HepG2 (cell line): ENCODE results near the gene SMCHD1. TPM values are rescaled to one million over a fixed set of nuclear protein-coding genes. Genes with fewer than 3 reads are reported as not detected.

Source experiments
- AHR ChIP-seq: IDR thresholded peaks from 2 replicates; pipeline ENCODE4 v1.6.1; 2018; ENCODE audit warnings: missing genetic modification reagents, missing compliant biosample characterization
- CENPT ChIP-seq: sonication (generic); formaldehyde crosslinking; IDR thresholded peaks from 2 replicates; pipeline ENCODE4 v1.8.0; 2022; ENCODE audit warnings: low read depth, mild to moderate bottlenecking, moderate library complexity, missing genetic modification reagents
- CTCF ChIP-seq: sonication (generic); formaldehyde crosslinking; IDR thresholded peaks from 2 replicates; pipeline ENCODE4 v1.5.0; 2020; ENCODE audit warnings: mild to moderate bottlenecking, missing genetic modification reagents, moderate library complexity
- GABPA ChIP-seq, 2 experiments: IDR thresholded peaks; 2 replicates each; pipeline ENCODE4 v1.6.1; 2011 to 2016; ENCODE audit warnings: low read depth in 2 of 2, low read length in 1 of 2, missing biosample characterization in 1 of 2, missing genetic modification characterization in 1 of 2
- GATAD2A ChIP-seq: IDR thresholded peaks from 2 replicates; pipeline ENCODE4 v1.6.1; 2016
- KDM1A ChIP-seq: IDR thresholded peaks from 2 replicates; pipeline ENCODE4 v1.6.1; 2016; ENCODE audit warnings: missing compliant biosample characterization
- POLR2AphosphoS5 ChIP-seq: IDR thresholded peaks from 2 replicates; pipeline ENCODE4 v1.6.1; 2012; ENCODE audit warnings: low read depth, low read length
- SIX4 ChIP-seq: sonication (generic); formaldehyde crosslinking; IDR thresholded peaks from 2 replicates; pipeline ENCODE4 v1.4.0; 2020; ENCODE audit warnings: missing genetic modification reagents
- SMARCC2 ChIP-seq: fragments of 450-650 bp; IDR thresholded peaks from 2 replicates; pipeline ENCODE4 v1.6.1; 2017; ENCODE audit warnings: antibody characterized with exemption, mild to moderate bottlenecking
- SOX5 ChIP-seq: IDR thresholded peaks from 2 replicates; pipeline ENCODE4 v1.6.1; 2016; ENCODE audit warnings: borderline replicate concordance
- SYNCRIP ChIP-seq: fragments of 200-400 bp; formaldehyde crosslinking; IDR thresholded peaks from 2 replicates; pipeline ENCODE4 v1.6.1; 2018; ENCODE audit warnings: mild to moderate bottlenecking, low read depth, low read length; ENCODE audit not compliant: insufficient read depth
- ZFP90 ChIP-seq: sonication (generic); formaldehyde crosslinking; IDR thresholded peaks from 2 replicates; pipeline ENCODE4 v1.8.0; 2022; ENCODE audit warnings: missing genetic modification reagents, mild to moderate bottlenecking, inconsistent platforms, borderline replicate concordance
- ZGPAT ChIP-seq: IDR thresholded peaks from 2 replicates; pipeline ENCODE4 v1.6.1; 2016; ENCODE audit warnings: mild to moderate bottlenecking
- ZNF460 ChIP-seq: sonication (generic); formaldehyde crosslinking; IDR thresholded peaks from 2 replicates; pipeline ENCODE4 v1.5.1; 2020; ENCODE audit warnings: missing genetic modification reagents, mild to moderate bottlenecking, borderline replicate concordance
- polyA plus RNA-seq, 8 experiments: library from polyadenylated mRNA; depleted of rRNA in 3 of 8; stranded (reverse) in 7 of 8; unstranded in 1 of 8; fragments of >200 nt; fragmentation: Illumina TruSeq in 4 of 8; extraction: Trizol in 4 of 8; gene quantifications; 2 replicates each; pipeline versions ENCODE4 v1.2.1 to v1.2.3, GENCODE V29; 2011 to 2016; ENCODE audit warnings: low read depth in 4 of 8, missing spikeins in 1 of 8, mixed read lengths in 1 of 8; ENCODE audit not compliant: insufficient read depth in 1 of 8
- total RNA-seq, 5 experiments: library from RNA; depleted of rRNA; stranded (reverse); fragments of >200 nt; fragmentation: Illumina TruSeq; extraction: Trizol; gene quantifications; 2 replicates each; pipeline ENCODE4 v1.2.3, GENCODE V29; 2016; ENCODE audit warnings: low read depth in 1 of 5
- TF ChIP-seq, protein P1 (sequence below): sonication (generic); formaldehyde crosslinking; IDR thresholded peaks from 2 replicates; pipeline ENCODE4 v1.4.0; 2020; ENCODE audit warnings: mild to moderate bottlenecking, missing genetic modification reagents
- TF ChIP-seq, protein P2 (sequence below): IDR thresholded peaks from 2 replicates; pipeline ENCODE4 v1.6.1; 2016; ENCODE audit warnings: missing compliant biosample characterization, missing genetic modification reagents, borderline replicate concordance

The SMCHD1 gene
- total and polyA plus RNA-seq, 2 of the 13 experiments (the other 11 are each of a cell fraction or from before 2014, with no cell fraction given): 21.4 to 93.6 TPM

DNA sequence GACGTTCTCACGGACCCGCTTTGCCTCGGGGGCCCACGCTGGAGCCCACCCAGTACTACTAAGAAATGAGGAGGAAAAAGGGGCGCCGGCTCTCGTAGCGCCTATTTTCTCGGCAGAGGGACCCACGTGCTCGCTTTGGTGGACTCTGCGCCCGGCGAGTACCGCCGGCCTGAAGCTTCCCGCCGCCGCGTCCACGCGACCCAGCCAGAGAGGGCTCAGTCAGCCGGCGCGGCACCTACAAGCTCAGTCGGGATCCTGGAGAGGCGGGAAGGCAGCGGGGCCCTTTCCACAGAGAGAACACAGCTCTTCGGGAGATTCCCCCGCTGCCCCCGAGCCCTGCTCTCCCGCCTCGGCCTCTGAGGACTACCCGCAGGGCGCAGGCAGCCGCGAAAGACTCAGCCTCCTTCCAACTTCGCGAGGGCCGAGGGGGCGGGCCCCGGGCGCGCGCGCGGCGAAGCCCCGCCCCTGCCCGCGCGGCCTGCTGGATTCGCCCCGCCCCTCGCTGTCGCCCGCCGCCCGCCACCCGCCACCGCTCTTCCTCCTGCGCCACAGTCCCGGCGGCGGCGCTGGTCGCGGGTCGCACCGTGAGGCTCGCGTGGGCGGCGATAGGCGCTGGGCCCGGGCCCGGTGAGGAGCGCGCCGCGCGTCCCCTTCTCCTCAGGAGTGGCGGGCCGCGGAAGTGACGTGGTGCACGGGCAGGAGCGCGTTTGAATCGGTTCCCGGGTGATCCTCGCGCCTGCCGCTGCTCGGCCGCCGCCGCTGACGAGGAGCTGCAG is at the start of gene SMCHD1 (continued):
- TF ChIP-seq CTCF (CRISPR knock-in tag): peak; percentile 9; the same call in 1 of the 2 replicates
- no peak for TF ChIP-seq SOX5 (CRISPR knock-in tag)
- peak; percentile 82 for TF ChIP-seq POLR2AphosphoS5
- peak; percentile 81; the same call in 1 of the 2 replicates for TF ChIP-seq ZGPAT
- no peak for TF ChIP-seq KDM1A (CRISPR knock-in tag)
- peak; percentile 58; the same call in 1 of the 2 replicates for TF ChIP-seq CENPT (CRISPR knock-in tag)
- TF ChIP-seq SMARCC2: no peak
- peak; percentile 17; the same call in 1 of the 2 replicates for TF ChIP-seq ZFP90 (CRISPR knock-in tag)
- TF ChIP-seq, protein P1, sequence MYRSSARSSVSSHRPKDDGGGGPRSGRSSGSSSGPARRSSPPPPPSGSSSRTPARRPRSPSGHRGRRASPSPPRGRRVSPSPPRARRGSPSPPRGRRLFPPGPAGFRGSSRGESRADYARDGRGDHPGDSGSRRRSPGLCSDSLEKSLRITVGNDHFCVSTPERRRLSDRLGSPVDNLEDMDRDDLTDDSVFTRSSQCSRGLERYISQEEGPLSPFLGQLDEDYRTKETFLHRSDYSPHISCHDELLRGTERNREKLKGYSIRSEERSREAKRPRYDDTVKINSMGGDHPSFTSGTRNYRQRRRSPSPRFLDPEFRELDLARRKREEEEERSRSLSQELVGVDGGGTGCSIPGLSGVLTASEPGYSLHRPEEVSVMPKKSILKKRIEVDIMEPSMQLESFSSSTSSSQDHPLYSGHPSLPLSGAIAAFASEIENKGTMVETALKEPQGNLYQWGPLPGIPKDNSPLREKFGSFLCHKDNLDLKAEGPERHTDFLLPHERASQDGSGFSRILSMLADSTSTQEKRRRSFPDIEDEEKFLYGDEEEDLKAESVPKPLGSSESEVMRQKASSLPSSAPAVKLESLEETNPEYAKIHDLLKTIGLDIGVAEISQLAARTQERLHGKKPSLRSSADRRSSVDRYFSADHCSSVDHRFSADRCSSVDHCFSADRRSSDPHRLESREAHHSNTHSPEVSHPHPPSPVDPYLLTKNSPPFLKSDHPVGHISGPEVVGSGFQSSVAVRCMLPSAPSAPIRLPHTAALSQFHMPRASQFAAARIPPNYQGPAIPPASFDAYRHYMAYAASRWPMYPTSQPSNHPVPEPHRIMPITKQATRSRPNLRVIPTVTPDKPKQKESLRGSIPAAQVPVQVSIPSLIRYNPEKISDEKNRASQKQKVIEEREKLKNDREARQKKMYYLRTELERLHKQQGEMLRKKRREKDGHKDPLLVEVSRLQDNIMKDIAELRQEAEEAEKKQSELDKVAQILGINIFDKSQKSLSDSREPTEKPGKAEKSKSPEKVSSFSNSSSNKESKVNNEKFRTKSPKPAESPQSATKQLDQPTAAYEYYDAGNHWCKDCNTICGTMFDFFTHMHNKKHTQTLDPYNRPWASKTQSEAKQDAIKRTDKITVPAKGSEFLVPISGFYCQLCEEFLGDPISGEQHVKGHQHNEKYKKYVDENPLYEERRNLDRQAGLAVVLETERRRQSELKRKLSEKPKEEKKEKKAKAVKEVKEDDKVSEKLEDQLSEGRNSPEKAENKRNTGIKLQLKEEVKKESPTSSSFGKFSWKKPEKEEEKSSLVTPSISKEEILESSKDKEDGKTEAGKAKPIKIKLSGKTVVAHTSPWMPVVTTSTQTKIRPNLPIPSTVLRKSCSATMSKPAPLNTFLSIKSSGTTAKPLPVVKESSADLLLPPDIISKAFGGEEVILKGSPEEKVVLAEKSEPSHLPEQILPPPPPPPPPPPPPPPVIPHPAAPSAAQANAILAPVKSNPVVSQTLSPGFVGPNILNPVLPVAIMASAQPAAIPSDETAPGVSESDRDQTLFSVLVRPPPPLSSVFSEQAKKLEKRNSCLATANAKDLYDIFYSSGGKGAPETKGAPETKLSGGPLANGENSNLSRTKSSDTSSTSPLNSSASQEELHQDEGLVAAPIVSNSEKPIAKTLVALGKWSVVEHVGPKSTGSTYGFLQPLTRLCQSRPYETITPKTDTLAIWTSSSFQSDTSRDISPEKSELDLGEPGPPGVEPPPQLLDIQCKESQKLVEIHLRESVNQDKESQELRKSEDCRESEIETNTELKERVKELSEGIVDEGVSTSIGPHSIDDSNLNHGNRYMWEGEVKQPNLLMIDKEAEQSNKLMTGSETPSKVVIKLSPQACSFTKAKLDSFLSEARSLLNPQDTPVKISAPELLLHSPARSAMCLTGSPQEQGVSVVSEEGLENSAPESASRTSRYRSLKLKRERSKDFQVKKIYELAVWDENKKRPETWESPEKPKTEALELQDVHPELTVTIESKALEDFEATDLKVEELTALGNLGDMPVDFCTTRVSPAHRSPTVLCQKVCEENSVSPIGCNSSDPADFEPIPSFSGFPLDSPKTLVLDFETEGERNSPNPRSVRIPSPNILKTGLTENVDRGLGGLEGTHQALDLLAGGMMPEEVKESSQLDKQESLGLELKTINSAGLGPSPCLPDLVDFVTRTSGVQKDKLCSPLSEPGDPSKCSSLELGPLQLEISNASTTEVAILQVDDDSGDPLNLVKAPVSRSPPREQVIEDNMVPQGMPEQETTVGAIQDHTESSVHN (CRISPR knock-in tag): no peak
- TF ChIP-seq SIX4 (CRISPR knock-in tag): no peak
- peak; percentile 72 for TF ChIP-seq GABPA (IDR thresholded peaks at IDR 0.05; ENCODE audit: low read depth, low read length)
- peak; percentile 65 for TF ChIP-seq GABPA (CRISPR knock-in tag; IDR thresholded peaks at IDR 0.05; ENCODE audit: low read depth)
- no peak for TF ChIP-seq SYNCRIP
- peak; percentile 66; the same call in 1 of the 2 replicates for TF ChIP-seq AHR (CRISPR knock-in tag)
- no peak for TF ChIP-seq ZNF460 (CRISPR knock-in tag)
- TF ChIP-seq, protein P2, sequence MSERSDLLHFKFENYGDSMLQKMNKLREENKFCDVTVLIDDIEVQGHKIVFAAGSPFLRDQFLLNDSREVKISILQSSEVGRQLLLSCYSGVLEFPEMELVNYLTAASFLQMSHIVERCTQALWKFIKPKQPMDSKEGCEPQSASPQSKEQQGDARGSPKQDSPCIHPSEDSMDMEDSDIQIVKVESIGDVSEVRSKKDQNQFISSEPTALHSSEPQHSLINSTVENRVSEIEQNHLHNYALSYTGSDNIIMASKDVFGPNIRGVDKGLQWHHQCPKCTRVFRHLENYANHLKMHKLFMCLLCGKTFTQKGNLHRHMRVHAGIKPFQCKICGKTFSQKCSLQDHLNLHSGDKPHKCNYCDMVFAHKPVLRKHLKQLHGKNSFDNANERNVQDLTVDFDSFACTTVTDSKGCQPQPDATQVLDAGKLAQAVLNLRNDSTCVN (CRISPR knock-in tag): no peak; the same call in 1 of the 2 replicates
- peak; percentile 54; the same call in 1 of the 2 replicates for TF ChIP-seq GATAD2A
